GM19463 (cell line): ENCODE results near the gene ANGPTL2.
A peak's percentile ranks its signal among the peaks of the same experiment; 100 is the strongest.
"Not testable (repeated sequence)": the region's sequence is repeated elsewhere in the genome, so short reads cannot be mapped to it uniquely, and the experiment has no call there.

ENCODE experiments used
- ATAC-seq: cut with Tn5 transposase; IDR thresholded peaks from one replicate; pipeline ENCODE4 v1.9.1; 2021; ENCODE audit warnings: mild to moderate bottlenecking, moderate library complexity; ENCODE audit not compliant: unreplicated experiment

The ANGPTL2 gene

GRCh38 chr9:127154390-127155191 is 32.2 kb upstream of the ANGPTL2 start:
- peak; percentile 51 for ATAC-seq

- no peak for ATAC-seq
Observed at GRCh38 chr9:127154003-127154389, 31.6 kb upstream of the ANGPTL2 start.

DNA sequence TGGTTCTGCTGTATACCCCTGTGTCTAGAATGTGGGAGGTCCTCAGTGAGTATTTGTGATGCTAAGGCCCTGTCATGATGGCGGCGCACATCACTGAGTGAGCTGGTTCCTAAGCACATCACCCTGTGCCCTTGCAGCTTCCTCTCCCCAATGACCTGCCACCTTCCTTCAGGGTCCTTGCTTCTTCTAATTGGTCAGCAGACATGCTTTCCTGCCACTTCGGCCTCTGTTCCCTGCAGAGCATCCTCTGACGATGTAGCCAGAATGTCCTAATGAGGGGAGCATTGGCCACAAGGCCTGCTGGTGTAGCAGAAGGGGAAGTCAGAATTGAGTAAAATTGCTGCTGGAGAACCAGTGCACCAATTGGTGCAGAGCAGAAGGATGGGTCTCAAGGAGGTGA is 31.1 kb upstream of the ANGPTL2 start:
- ATAC-seq = no peak

DNA sequence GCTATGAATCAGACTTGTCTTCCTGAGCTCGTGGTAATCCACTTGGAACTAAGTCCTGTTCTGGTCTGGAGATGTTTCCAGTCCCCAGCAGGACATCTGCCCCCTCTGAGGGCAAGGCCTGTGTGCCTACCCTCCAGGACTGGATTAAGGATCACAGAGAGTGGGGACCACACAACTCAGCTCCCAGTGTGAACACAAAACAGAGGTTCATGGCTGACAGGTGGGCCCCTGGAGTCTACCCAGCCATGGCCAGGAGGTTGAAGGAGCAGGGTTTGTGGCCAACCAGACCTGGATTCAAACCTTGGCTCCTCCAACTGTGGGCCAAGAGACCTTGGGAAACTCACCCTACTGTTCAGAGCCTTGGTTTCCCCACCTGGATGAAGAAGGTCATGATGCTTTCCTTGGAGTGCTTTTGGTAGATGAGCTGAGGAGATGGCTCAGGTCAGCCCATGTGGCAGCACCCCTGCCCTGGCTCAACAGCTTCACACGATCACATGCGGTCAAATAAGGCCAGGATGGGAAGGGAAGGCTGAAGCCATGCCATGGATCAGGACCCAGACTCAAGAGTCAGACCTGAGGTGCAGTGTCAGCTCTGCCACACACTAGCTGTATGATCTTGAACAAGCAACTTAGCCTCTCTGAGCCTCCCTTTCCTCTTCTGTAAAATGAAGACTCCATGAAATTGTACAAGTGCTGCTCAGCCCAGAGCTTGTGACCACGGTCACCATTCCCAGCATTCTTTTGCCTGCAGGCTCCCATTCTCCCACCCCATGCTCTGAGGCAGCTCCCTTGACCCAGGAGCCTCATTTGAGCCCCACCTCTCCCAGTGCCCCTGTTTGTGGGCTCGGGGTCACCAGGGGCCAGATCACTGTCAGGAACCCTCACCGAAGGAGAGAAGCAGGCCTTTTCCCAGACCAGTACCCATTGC is 27.3 kb upstream of the ANGPTL2 start:
- no peak for ATAC-seq

DNA sequence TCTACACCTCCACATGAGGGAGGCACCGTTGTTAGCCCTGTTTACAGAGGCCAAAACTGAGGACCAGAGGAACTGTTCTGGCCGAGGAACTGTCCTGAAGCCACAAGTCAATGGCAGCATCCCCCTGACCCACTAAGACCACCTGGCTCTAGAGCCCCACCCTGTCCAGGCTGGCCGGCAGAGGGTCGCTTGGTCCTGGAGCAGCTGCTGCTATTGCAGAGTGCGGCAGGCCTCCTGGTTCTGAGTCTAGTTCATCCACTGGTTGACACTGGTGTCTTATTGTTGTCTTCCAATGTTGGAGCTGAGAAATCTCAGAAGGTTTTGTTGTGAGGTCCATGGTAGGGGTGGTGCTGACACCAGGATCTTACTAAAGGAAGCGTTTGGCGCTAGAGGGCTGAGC is 26.6 kb upstream of the ANGPTL2 start:
- no peak for ATAC-seq

DNA sequence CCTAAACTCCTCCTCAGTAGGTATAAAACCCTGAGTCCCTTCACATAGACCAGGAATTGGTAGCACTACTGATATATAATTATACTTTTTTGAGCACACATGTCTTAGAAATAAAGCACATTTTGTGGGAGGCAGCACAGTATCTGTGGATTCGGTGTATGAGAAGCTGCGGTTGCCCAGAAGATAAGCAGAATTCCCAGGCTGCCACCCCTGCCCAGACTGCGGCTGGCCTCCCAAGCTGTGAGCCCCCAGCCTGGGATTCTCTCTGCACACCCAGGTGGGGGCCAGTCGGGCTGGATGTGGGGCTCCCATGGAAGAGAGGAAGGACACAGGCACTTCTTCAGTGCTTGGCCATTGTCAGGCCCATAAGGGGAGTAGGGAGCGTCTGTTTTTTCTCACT is 25.6 kb upstream of the ANGPTL2 start:
- no peak for ATAC-seq

GRCh38 chr9:127147251-127147650 is 24.8 kb upstream of the ANGPTL2 start:
- no peak for ATAC-seq

DNA sequence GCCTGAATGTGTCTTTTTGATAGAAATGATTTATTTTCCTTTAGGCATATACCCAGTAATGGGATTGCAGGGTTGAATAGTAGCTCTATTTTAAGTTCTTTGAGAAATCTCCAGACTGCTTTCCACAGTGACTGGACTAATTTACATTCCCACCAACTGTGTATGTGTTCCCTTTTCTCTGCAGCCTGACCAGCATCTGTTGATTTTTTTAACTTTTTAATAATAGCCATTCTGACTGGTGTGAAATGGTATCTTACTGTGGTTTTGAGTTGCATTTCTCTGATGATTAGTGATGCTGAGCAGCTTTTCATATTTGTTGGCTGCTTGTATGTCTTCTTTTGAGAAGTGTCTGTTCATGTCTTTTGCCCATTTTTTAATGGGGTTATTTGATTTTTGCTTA is 24.4 kb upstream of the ANGPTL2 start:
- not testable (repeated sequence) for ATAC-seq

GRCh38 chr9:127144670-127145445 is 22.4 kb upstream of the ANGPTL2 start:
- no peak for ATAC-seq

DNA sequence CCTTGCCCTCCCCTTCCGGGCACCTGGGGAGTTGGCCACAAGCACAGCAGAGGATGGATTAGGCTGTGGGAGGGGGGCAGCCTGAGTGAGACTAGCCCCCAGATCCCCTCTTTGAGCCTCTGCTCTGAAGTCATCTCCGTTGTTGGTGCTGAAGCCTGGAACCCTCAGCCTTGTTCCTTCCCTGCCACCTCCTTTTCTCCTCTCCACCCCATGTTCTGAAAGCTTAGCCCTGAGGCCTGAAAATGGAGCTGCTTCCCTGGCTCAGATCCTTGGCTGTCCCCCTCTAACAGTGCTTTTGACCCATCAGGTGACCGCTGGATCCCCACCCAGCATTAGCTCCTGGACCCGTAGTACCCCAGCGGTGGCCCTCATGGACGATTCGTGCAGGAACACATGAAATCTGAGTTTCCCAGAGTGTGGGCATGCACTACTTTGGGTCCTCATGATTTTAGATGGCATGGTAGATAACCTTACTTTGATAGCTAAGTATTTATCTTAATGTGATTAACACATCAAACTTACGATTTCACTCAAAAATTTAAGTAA is 21.6 kb upstream of the ANGPTL2 start:
- ATAC-seq = no peak

- no peak for ATAC-seq
Observed at GRCh38 chr9:127142931-127143464, 20.6 kb upstream of the ANGPTL2 start.

DNA sequence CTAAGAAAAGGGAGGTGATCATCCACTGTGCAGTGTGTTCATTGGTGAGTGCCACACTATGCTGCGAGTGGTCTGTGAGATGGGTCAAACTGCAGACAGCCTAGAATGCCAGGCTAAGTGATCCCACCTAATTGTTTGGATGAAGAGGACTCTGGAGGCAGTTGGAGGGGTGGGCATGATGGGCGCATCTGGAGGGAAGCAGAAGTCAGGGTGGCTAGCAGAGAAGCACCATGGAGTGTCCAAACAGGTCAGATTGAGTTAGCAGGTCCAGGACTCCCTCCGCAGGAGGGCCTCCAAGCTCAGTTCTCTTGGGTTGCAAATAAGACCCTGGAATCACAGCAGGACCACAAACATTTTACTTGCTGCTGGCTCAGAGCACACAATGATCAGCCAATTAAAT is 19.9 kb upstream of the ANGPTL2 start:
- ATAC-seq = no peak

DNA sequence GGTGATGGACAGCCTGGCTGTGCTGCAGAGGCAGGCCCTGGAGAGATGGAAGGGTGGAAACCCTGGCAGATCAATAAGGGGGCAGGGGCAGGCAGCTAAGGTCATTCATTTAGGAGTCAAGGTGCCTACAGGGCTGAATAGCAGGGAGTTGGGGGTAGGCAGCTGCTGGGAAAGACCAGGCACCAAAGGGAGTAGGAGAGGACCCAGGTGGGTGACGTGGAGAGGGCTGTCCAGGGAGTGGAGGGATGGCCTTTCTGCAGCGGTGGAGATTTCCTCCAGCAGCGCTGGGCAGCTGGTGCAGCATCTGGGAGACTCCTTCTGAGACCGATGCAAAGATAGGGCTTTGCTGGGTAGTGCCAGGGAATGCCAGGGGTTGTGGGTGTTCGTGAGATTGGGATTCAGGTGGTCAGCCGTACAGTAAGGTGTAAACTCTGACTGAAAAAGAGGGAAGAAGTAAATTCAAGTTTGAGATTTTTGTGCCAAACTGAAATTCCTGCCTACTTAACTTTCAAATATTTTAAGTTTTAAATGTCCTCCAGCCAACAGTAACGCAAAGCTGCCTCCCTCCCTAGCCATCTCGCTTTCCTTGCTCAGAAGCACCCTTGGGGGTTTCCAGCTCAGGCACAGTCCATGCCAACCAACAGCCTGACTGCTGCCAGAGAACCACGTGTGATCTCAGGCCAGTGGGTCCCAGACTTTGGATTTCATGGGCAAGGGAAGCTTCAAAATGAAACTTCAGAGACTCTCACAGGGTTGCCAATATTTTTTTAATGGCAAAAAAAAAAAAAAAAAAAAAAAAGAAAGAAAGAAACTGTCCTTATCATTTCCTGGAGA is 18.6 kb upstream of the ANGPTL2 start:
- no peak for ATAC-seq

- no peak for ATAC-seq
Observed at GRCh38 chr9:127140181-127140580, 17.7 kb upstream of the ANGPTL2 start.

- ATAC-seq = no peak
Observed at GRCh38 chr9:127139775-127140174, 17.3 kb upstream of the ANGPTL2 start.

DNA sequence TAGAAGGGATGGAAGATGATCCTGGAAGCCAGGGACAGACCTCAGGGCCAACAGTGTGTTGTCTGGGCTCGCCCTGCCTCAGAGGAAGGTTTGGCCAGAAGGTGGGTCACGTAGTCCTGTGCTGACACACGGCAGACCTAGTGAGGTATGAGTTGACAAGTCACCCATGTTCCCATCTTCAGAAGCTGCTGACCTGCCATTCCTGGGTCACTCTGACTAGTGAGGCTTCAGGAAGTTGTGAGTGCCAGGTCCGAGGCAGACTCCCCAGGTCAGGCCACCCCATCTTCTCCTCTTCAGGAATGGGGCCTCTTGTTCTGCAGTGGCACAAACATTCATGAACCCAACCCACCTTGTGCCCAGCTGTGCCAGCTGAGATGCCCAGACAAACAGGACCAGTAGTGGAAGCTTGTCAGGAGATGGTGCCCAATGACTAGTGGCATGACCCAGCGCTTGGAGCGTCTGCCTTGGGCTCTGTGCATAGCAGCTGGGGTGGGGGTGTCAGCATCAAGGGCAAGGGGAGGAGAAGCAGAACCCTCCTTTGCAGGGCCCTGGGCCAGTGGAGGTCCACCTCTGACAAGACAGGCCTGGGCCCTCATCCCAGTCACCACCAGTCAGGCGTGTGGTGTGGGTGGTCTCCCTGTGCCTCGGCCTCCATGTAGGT is 16.8 kb upstream of the ANGPTL2 start:
- no peak for ATAC-seq

DNA sequence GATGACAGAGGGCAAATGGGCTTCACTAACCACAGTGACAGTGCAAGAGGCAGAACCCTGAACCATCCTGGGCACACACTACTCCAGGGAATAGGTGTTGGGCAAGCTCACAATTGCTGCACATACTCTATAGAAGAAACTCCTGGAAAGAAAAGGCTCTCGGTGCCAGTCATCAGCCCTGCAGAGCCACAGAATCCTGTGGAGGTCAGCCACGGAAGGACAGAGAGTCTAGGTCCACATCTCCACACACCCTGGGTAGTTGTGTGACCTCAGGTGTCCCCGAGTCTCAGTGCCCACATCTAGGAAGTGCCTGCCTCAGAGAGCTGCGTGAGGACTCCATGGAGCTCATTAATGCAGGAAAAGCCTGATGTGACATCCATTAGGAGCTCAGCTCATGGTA is 16.0 kb upstream of the ANGPTL2 start:
- ATAC-seq = no peak

DNA sequence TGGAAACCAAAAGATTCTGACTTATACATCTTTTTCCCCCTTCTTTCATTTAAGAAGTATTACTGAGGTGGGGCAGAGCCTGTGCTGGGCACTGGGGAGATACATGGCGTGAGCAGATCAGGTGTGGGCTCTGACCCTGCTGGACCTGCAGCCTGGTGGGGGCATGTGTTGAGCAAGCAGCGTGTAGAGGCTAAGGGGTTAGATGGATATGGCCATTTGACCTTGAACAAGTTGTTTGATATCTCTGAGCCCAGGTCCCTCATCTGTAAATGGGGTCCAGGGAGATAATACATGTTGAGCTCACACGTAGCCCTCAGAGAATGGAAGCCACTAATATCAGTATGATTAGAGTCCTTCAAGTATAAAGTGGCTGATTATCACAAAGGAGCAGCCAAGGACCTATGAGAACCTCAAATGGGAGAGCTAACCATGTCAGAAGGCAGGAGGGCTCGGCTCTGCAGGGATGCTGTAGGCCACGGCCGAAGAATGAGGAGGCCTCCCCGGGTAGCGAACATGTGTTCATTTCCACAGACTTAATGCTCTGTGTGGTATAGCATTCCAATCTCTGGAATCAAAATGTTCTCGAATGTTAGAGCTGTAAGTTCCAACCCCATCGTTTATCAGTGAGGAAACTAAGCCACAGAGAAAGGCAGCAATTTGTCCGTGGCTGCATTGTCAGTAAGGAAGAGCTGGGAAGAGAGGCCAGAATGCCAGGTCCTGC is 15.4 kb upstream of the ANGPTL2 start:
- no peak for ATAC-seq
